ENCODE measurements around the gene CYP21A2. TPM values are rescaled to one million over a fixed set of nuclear protein-coding genes. Genes with fewer than 3 reads are reported as not detected.

Gene CYP21A2
- polyA plus RNA-seq, 1 donor (not counting 4 experiments of a cell fraction or from before 2014, with no cell fraction given): 0.04 TPM

DNA sequence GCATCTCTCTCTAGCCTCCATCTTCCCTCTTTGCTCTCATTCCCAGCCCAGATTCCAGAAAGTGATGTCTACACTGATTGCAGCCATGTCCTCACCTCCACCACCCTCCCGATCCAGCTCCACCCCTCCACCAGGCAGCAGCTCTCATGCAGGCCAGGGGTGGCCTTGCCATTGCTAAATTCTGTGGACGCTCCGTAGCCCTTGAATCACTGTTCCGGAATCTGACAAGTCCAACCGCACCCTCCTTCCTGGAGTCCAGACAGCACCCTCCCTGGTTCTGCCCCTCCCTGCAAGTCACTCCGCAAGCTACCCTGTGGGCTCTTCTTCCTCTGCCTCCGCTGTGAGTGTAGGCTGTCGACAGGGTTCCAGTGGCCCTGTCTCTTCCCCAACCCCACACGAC lies 44.7 kb downstream of the CYP21A2 start:
- no peaks in the 10 kb centered on the region for H4K20me1 ChIP-seq (ENCODE audit: control insufficient read depth, extremely low read depth, insufficient read depth, low read length)
- no peak overlapping the region for H3K4me3 ChIP-seq (ENCODE audit: control insufficient read depth in 2 of 3, extremely low read depth in 1 of 3, insufficient read depth in 2 of 3, low read depth in 1 of 3, low read length in 3 of 3)
- peak overlapping the region; percentile 47 for H3K4me2 ChIP-seq (ENCODE audit: control insufficient read depth, extremely low read depth, insufficient read depth, low read depth, low read length)
- no peak overlapping the region for H3K27ac ChIP-seq (ENCODE audit: control insufficient read depth, insufficient read depth, low read length)
- no peaks in the 10 kb centered on the region for H3K36me3 ChIP-seq (ENCODE audit: control insufficient read depth in 2 of 2, extremely low read depth in 1 of 2, insufficient read depth in 2 of 2, low read length in 2 of 2)
- H3K4me1 ChIP-seq (ENCODE audit: control insufficient read depth, extremely low read depth, insufficient read depth, low read length): peaks cover 19% of the 10 kb centered on the region
- no peaks in the 10 kb centered on the region for H3K9me1 ChIP-seq (ENCODE audit: control insufficient read depth, extremely low read depth, insufficient read depth, low read length)
- peaks cover 12% of the 10 kb centered on the region for H3K27me3 ChIP-seq (ENCODE audit: control insufficient read depth, extremely low read depth, insufficient read depth, low read length)
- dilution Hi-C loops (cut with MboI; ENCODE audit: extremely low pct_ligation_motif_present, low sequenced_read_pairs): no loop called here
- H2AFZ ChIP-seq (ENCODE audit: control insufficient read depth, low read length): no peak overlapping the region
- TF ChIP-seq, protein P1, sequence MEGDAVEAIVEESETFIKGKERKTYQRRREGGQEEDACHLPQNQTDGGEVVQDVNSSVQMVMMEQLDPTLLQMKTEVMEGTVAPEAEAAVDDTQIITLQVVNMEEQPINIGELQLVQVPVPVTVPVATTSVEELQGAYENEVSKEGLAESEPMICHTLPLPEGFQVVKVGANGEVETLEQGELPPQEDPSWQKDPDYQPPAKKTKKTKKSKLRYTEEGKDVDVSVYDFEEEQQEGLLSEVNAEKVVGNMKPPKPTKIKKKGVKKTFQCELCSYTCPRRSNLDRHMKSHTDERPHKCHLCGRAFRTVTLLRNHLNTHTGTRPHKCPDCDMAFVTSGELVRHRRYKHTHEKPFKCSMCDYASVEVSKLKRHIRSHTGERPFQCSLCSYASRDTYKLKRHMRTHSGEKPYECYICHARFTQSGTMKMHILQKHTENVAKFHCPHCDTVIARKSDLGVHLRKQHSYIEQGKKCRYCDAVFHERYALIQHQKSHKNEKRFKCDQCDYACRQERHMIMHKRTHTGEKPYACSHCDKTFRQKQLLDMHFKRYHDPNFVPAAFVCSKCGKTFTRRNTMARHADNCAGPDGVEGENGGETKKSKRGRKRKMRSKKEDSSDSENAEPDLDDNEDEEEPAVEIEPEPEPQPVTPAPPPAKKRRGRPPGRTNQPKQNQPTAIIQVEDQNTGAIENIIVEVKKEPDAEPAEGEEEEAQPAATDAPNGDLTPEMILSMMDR (optimal IDR thresholded peaks at IDR 0.05 in 1 of 3, IDR thresholded peaks at IDR 0.05 in 1 of 3, conservative IDR thresholded peaks at IDR 0.05 in 1 of 3; ENCODE audit: extremely low read depth in 1 of 3, insufficient read depth in 2 of 3, low read length in 3 of 3): no peak
- TF ChIP-seq EZH2 (IDR thresholded peaks at IDR 0.05; ENCODE audit: low read length): no peak
- no peak overlapping the region for H3K9ac ChIP-seq (ENCODE audit: control insufficient read depth, extremely low read depth, insufficient read depth, low read length)
- no peaks in the 10 kb centered on the region for H3K79me2 ChIP-seq (ENCODE audit: control insufficient read depth, insufficient read depth, low read length)
- DNase-seq (ENCODE audit: low read depth, low spot score) (peak; percentile 76), FAIRE-seq (peak; percentile 72)
- H3K9me3 ChIP-seq (ENCODE audit: control insufficient read depth, low read depth, low read length): no peaks in the 10 kb centered on the region

DNA sequence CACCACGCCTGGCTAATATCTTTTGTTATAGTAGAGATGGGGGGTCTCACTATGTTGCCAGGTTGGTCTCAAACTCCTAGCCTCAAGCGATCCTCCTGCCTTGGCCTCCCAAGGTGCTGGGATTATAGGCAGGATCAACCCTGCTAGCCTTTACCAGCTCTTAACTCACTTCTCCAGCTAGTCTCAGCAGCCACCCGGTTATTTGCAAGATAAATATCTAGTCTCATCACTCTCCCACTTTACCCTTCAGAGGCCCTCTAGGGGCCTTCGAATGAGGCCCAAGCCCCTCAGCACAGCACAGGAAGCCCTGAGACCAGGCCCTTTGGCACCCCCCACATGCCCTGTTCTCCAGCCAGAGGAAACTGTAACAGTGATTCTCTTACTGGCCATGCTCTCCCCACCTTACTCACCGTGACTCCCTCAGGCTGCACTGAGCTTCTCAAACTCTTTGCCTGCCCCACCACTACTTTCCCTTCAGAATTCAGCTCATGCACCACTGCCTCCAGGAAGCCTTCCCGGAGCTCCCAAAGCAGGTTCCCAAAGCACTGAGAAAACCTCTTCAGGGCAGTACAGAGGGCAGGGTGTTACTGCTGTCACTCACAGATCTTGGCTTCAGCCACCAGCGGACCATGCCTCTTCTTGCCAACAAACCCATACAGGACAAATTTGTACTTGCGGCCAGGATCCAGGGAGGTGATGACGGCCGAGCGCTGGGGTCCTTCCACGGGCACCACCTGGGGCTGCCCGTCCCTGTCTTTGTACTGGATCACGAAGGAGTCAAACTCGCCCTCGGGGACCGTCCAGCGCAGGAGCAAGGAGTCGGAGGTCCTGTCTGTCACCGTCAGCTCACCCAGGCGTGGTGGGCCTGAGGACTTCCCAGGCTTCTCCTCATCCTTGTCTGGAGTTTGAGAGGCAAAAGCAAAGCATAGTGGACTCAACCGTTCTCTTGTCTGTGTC lies 45.9 kb downstream of the CYP21A2 start:
- Histone ChIP-seq H3K4me3 (ENCODE audit: control insufficient read depth in 2 of 3, extremely low read depth in 1 of 3, insufficient read depth in 2 of 3, low read depth in 1 of 3, low read length in 3 of 3) (no peak overlapping the region), H3K79me2 (ENCODE audit: control insufficient read depth, insufficient read depth, low read length) (no peaks in the 10 kb centered on the region), H3K9me3 (ENCODE audit: control insufficient read depth, low read depth, low read length) (no peaks in the 10 kb centered on the region), H3K36me3 (ENCODE audit: control insufficient read depth in 2 of 2, extremely low read depth in 1 of 2, insufficient read depth in 2 of 2, low read length in 2 of 2) (no peaks in the 10 kb centered on the region), H4K20me1 (ENCODE audit: control insufficient read depth, extremely low read depth, insufficient read depth, low read length) (no peaks in the 10 kb centered on the region), H3K9ac (ENCODE audit: control insufficient read depth, extremely low read depth, insufficient read depth, low read length) (no peak overlapping the region), H3K27me3 (ENCODE audit: control insufficient read depth, extremely low read depth, insufficient read depth, low read length) (peaks cover 21% of the 10 kb centered on the region), H3K4me2 (ENCODE audit: control insufficient read depth, extremely low read depth, insufficient read depth, low read depth, low read length) (no peak overlapping the region), H3K27ac (ENCODE audit: control insufficient read depth, insufficient read depth, low read length) (no peak overlapping the region), H3K9me1 (ENCODE audit: control insufficient read depth, extremely low read depth, insufficient read depth, low read length) (no peaks in the 10 kb centered on the region), H3K4me1 (ENCODE audit: control insufficient read depth, extremely low read depth, insufficient read depth, low read length) (peaks cover 19% of the 10 kb centered on the region), H2AFZ (ENCODE audit: control insufficient read depth, low read length) (no peak overlapping the region)
- DNase-seq (ENCODE audit: low read depth, low spot score) (no peak), FAIRE-seq (no peak)
- no peak for TF ChIP-seq EZH2 (IDR thresholded peaks at IDR 0.05; ENCODE audit: low read length)
- dilution Hi-C loops (cut with MboI; ENCODE audit: extremely low pct_ligation_motif_present, low sequenced_read_pairs): no loop called here
